OCI-LY1 (cell line): ENCODE results near the gene CD2BP2.

Source experiments
- H2AFZ ChIP-seq: fragments of 200-600 bp; sonication (generic), shearing (Covaris generic); 2 replicates; pipeline ENCODE4 v1.6.0; 2014; ENCODE audit warnings: antibody characterized with exemption, mild to moderate bottlenecking, low read length
- H3F3A ChIP-seq: fragments of 200-600 bp; sonication (generic), shearing (Covaris generic); 2 replicates; pipeline ENCODE4 v1.6.0; 2014; ENCODE audit warnings: mild to moderate bottlenecking, antibody characterized with exemption, low read length, moderate library complexity; ENCODE audit not compliant: insufficient read depth
- H3K27ac ChIP-seq: fragments of 200-600 bp; sonication (generic); 2 replicates; pipeline ENCODE4 v1.5.1; 2014; ENCODE audit warnings: low read length, mixed run types, mild to moderate bottlenecking, low read depth; ENCODE audit not compliant: poor library complexity, severe bottlenecking
- H3K27me3 ChIP-seq: fragments of 200-600 bp; sonication (generic); 2 replicates; pipeline ENCODE4 v1.6.0; 2014; ENCODE audit warnings: antibody characterized with exemption, mild to moderate bottlenecking, low read length, moderate library complexity; ENCODE audit not compliant: insufficient read depth
- H3K36me3 ChIP-seq: fragments of 200-600 bp; sonication (generic); 2 replicates; pipeline ENCODE4 v1.6.1; 2014; ENCODE audit warnings: mild to moderate bottlenecking, antibody characterized with exemption, low read length, moderate library complexity, mixed read lengths; ENCODE audit not compliant: insufficient read depth
- H3K4me1 ChIP-seq: fragments of 200-600 bp; sonication (generic); 2 replicates; pipeline ENCODE4 v1.5.1; 2014; ENCODE audit warnings: mild to moderate bottlenecking, low read length, moderate library complexity; ENCODE audit not compliant: insufficient read depth, severe bottlenecking
- H3K4me2 ChIP-seq: fragments of 200-600 bp; sonication (generic), shearing (Covaris generic); 2 replicates; pipeline ENCODE4 v1.6.1; 2014; ENCODE audit warnings: low read length
- H3K4me3 ChIP-seq: fragments of 200-600 bp; sonication (generic); 2 replicates; pipeline ENCODE4 v1.5.1; 2014; ENCODE audit warnings: low read length, low read depth, mild to moderate bottlenecking, mixed read lengths; ENCODE audit not compliant: poor library complexity, severe bottlenecking
- H3K79me2 ChIP-seq: fragments of 200-600 bp; shearing (Covaris generic); 2 replicates; pipeline ENCODE4 v1.6.1; 2016; ENCODE audit warnings: mixed run types, low read length, mixed read lengths; ENCODE audit not compliant: insufficient read depth
- H3K9ac ChIP-seq: fragments of 200-600 bp; sonication (generic), shearing (Covaris generic); 2 replicates; pipeline ENCODE4 v1.6.1; 2014; ENCODE audit warnings: mild to moderate bottlenecking, low read length, mixed read lengths
- H3K9me2 ChIP-seq: fragments of 200-600 bp; sonication (generic), shearing (Covaris generic); 2 replicates; pipeline ENCODE4 v1.6.1; 2014; ENCODE audit warnings: low read depth, mild to moderate bottlenecking, low read length, mixed read lengths
- H3K9me3 ChIP-seq: fragments of 200-600 bp; shearing (Covaris generic); 2 replicates; pipeline ENCODE4 v1.6.1; 2014; ENCODE audit warnings: low read length, mixed read lengths
- H4K20me1 ChIP-seq: fragments of 200-600 bp; sonication (generic), shearing (Covaris generic); 2 replicates; pipeline ENCODE4 v1.6.0; 2016; ENCODE audit warnings: mild to moderate bottlenecking, low read length; ENCODE audit not compliant: insufficient read depth
- EZH2 ChIP-seq: fragments of 200-600 bp; sonication (generic), shearing (Covaris generic); IDR thresholded peaks from 2 replicates; pipeline ENCODE4 v1.8.0; 2017; ENCODE audit warnings: borderline replicate concordance, mixed run types, mild to moderate bottlenecking, antibody characterized with exemption, low read length, moderate library complexity, mixed read lengths
- TF ChIP-seq, protein P1 (sequence below): fragments of 200-600 bp; sonication (generic), shearing (Covaris generic); IDR thresholded peaks from 2 replicates; pipeline ENCODE4 v1.5.1; 2017; ENCODE audit warnings: mild to moderate bottlenecking, antibody characterized with exemption, low read length, moderate library complexity, mixed read lengths

CD2BP2 gene

DNA sequence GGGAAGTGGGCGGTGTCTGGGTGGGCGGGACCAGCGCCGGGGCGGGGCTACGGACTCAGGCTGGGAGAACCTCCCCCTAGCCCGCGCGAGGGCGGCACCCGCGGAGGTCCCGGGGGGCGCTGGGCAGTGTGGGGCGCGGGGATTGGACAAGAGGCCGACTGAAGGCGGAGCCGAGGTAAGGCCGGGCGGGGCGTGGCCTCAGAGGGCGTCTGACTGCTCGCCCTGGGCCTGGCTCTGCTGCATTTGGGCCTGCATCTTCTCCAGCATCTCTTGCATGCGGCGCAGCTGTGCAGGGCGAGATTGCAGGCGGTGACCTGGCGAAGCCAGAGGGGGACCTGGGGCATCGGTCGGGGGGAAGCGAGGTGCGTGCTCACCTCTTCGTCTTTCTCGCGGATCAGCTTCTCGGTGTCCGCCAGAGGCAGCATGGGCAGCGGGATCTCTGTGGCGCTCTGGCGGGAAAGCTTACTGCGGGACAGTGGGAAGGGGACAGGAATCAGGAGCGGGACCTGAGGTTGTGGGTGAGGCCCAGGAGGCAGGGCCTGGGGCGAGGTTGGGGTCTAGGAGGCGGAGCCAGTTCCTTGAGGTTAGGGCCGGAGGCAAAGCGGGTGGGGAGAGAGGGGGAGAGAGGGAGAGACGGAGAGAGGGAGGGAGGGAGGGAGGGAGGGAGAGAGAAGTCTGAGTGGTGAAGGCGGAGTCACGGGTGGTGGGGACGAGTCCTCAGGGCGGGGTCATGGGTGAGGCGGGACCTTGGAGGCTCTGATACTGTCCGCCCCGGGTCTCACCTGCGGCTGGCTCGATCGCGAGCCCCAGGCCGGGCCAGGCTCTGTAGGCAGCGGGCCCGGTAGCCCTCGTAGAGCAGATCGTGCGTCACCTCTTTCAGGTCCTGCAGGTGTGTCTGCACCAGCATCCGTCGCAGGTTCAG is 23.4 kb upstream of the CD2BP2 start:
- TF ChIP-seq, protein P1, sequence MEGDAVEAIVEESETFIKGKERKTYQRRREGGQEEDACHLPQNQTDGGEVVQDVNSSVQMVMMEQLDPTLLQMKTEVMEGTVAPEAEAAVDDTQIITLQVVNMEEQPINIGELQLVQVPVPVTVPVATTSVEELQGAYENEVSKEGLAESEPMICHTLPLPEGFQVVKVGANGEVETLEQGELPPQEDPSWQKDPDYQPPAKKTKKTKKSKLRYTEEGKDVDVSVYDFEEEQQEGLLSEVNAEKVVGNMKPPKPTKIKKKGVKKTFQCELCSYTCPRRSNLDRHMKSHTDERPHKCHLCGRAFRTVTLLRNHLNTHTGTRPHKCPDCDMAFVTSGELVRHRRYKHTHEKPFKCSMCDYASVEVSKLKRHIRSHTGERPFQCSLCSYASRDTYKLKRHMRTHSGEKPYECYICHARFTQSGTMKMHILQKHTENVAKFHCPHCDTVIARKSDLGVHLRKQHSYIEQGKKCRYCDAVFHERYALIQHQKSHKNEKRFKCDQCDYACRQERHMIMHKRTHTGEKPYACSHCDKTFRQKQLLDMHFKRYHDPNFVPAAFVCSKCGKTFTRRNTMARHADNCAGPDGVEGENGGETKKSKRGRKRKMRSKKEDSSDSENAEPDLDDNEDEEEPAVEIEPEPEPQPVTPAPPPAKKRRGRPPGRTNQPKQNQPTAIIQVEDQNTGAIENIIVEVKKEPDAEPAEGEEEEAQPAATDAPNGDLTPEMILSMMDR, result no peak
- TF ChIP-seq EZH2, result no peak
- Histone ChIP-seq H3K4me3 (peak overlapping the region; percentile 92), H3K36me3 (peaks cover 14% of the 10 kb centered on the region; the same call in 1 of the 2 replicates), H3K9ac (peak overlapping the region; percentile 82), H3K9me2 (no peaks in the 10 kb centered on the region), H3K9me3 (no peaks in the 10 kb centered on the region), H3F3A (peaks cover 11% of the 10 kb centered on the region; the same call in 1 of the 2 replicates), H4K20me1 (no peaks in the 10 kb centered on the region), H3K4me2 (peak overlapping the region; percentile 95), H2AFZ (no peak overlapping the region), H3K27me3 (no peaks in the 10 kb centered on the region), H3K27ac (peak overlapping the region; percentile 94), H3K4me1 (peaks cover 60% of the 10 kb centered on the region), H3K79me2 (peaks cover 8% of the 10 kb centered on the region; the same call in 1 of the 2 replicates)

DNA sequence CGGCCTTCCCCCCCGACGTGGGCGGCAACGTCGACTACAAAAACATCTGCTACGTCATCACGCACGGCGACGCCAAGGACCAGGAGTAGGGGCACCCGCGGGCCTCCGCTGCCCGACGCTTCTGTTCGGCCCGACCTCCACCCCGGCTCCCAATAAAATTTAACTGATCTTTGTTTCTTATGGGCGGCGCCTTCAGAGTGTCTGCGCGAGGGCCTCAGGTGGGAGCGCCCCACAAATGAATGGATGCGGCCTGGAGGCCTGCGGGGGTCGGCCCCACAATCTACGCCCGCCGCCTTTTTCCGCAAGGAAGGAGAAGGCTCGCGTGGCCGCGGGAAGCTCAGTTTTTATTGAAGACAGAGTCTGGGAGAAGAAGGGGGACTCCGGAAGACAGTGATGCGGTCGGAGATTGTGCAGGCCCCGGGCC is 22.7 kb upstream of the CD2BP2 start:
- Histone ChIP-seq H3K4me2 (peak overlapping the region; percentile 81), H3K9me3 (no peaks in the 10 kb centered on the region), H3K9me2 (no peaks in the 10 kb centered on the region), H4K20me1 (no peaks in the 10 kb centered on the region), H3K4me3 (peak overlapping the region; percentile 65), H3K36me3 (peaks cover 14% of the 10 kb centered on the region; the same call in 1 of the 2 replicates), H3K9ac (peak overlapping the region; percentile 82), H3K27ac (peak overlapping the region; percentile 94), H3K27me3 (no peaks in the 10 kb centered on the region), H3F3A (peaks cover 11% of the 10 kb centered on the region; the same call in 1 of the 2 replicates), H3K79me2 (peaks cover 8% of the 10 kb centered on the region; the same call in 1 of the 2 replicates), H2AFZ (no peak overlapping the region), H3K4me1 (peaks cover 53% of the 10 kb centered on the region)
- TF ChIP-seq, protein P1, result no peak
- no peak for TF ChIP-seq EZH2

DNA sequence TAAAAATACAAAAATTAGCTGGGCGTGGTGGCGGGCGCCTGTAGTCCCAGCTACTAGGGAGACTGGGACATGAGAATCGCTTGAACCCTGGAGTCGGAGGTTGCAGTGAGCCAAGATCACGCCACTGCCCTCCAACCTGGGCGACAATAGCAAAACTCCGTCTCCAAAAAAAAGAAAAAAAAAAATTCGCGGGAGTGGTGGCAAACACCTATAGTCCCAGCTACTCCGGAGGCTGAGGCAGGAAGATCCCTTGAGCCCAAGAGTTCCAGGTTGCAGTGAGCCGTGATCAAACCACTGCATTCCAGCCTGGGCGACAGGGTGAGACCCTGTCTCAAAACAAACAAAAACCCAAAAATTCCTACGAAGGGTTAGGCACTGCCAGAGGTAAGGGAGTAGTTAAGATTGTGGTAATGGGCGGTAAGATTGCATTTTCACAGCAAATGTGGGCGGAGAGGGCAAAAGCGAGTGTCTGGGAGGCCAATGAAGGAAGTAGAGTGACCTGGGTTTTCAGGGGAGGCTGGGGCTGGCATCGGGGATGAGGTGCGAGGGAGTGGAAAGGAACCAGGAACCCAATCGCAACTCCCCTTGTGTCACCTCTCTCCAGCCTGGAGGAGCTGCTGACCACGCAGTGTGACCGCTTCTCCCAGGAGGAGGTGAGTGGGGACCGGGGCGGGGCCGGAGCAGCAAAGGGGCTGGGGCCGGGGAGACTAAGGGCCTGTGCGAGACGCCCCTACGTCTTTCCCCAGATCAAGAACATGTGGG is 22.1 kb upstream of the CD2BP2 start:
- H3K4me2 ChIP-seq, result peak overlapping the region; percentile 81
- peaks cover 14% of the 10 kb centered on the region; the same call in 1 of the 2 replicates for H3K36me3 ChIP-seq
- no peaks in the 10 kb centered on the region for H4K20me1 ChIP-seq
- H3K9me3 ChIP-seq, result no peaks in the 10 kb centered on the region
- peaks cover 11% of the 10 kb centered on the region; the same call in 1 of the 2 replicates for H3F3A ChIP-seq
- no peak for TF ChIP-seq EZH2
- TF ChIP-seq, protein P1, result no peak
- peak overlapping the region; percentile 94 for H3K27ac ChIP-seq
- H2AFZ ChIP-seq, result no peak overlapping the region
- no peaks in the 10 kb centered on the region for H3K27me3 ChIP-seq
- H3K4me3 ChIP-seq, result peak overlapping the region; percentile 65
- peaks cover 6% of the 10 kb centered on the region; the same call in 1 of the 2 replicates for H3K79me2 ChIP-seq
- H3K9me2 ChIP-seq, result no peaks in the 10 kb centered on the region
- peak overlapping the region; percentile 82 for H3K9ac ChIP-seq
- H3K4me1 ChIP-seq, result peaks cover 54% of the 10 kb centered on the region
